ENCODE results near the gene UQCRC2.
"Not testable (repeated sequence)": the region's sequence is repeated elsewhere in the genome, so short reads cannot be mapped to it uniquely, and the experiment has no call there.

DNA sequence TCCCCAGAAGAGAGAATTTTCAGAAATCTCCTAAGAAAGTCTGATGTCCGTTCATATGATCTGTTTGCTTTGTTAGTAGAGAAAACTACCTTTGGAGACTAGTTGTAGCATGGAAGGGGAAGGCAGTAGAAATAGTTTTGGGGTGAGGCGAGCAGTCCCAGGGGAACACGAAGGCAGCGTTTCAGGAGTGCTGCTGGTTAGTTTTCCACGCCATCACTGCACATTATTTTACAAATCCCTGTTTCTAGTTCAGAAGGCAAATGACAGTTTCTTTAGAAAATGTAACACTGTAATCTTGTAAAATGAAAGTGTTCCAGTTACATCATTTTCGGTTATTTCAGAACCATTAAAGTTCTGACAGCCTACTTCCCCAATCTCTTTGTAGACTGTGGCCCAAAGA lies 16.9 kb upstream of the UQCRC2 start:
- TF ChIP-seq, protein P1, sequence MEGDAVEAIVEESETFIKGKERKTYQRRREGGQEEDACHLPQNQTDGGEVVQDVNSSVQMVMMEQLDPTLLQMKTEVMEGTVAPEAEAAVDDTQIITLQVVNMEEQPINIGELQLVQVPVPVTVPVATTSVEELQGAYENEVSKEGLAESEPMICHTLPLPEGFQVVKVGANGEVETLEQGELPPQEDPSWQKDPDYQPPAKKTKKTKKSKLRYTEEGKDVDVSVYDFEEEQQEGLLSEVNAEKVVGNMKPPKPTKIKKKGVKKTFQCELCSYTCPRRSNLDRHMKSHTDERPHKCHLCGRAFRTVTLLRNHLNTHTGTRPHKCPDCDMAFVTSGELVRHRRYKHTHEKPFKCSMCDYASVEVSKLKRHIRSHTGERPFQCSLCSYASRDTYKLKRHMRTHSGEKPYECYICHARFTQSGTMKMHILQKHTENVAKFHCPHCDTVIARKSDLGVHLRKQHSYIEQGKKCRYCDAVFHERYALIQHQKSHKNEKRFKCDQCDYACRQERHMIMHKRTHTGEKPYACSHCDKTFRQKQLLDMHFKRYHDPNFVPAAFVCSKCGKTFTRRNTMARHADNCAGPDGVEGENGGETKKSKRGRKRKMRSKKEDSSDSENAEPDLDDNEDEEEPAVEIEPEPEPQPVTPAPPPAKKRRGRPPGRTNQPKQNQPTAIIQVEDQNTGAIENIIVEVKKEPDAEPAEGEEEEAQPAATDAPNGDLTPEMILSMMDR (IDR thresholded peaks at IDR 0.05), result not testable (repeated sequence)
- TF ChIP-seq ZFX (IDR thresholded peaks at IDR 0.05; ENCODE audit: borderline replicate concordance), result not testable (repeated sequence)
